HG03460 (cell line): Measurements from ENCODE around the gene SGSM2.

Experiments used
- ATAC-seq: cut with Tn5 transposase; IDR thresholded peaks from one replicate; pipeline ENCODE4 v1.9.1; 2021; ENCODE audit not compliant: unreplicated experiment

The SGSM2 gene

GRCh38 chr17:2416010-2416734, 78.9 kb downstream of the SGSM2 start:
- no peak for ATAC-seq

GRCh38 chr17:2418572-2418971, 81.3 kb downstream of the SGSM2 start:
- ATAC-seq: no peak

- ATAC-seq: no peak
These were observed 82.2 kb downstream of the SGSM2 start for GRCh38 chr17:2419486-2419885.

GRCh38 chr17:2420176-2420575, 82.9 kb downstream of the SGSM2 start:
- ATAC-seq: no peak

- no peak for ATAC-seq
These were observed 84.2 kb downstream of the SGSM2 start for GRCh38 chr17:2421315-2422147.

GRCh38 chr17:2423271-2423670, 86.0 kb downstream of the SGSM2 start:
- no peak for ATAC-seq

- no peak for ATAC-seq
These were observed 89.9 kb downstream of the SGSM2 start for GRCh38 chr17:2427215-2427614.

- no peak for ATAC-seq
These were observed 90.6 kb downstream of the SGSM2 start for GRCh38 chr17:2427910-2428309.
